NCI-H1436 (cell line): ENCODE measurements around the gene SLC9C2.
"Not testable (repeated sequence)": the region's sequence is repeated elsewhere in the genome, so short reads cannot be mapped to it uniquely, and the experiment has no call there.

Experiments used
- DNase-seq: peaks from one replicate; lab custom pipeline; 2025; lab: John Stamatoyannopoulos, UW

Gene SLC9C2

DNA sequence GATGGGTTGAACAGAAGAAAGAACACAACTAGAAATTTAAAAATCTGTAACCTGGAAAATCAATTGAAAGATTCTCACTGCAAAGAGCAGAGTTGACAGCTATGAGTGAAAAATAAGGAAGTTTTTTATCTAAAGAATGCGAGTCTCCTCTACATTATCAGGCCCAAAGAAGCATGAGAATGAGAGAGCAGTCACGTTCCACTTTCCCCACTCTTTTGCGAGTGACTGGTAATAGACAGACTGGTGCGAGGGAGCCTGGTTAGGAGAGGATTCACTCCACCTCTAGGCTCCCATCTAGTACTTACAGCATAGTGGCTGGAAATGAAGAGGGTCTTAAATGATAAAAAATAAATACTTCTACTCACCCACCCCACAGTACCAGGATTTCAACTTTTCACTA, 73.8 kb downstream of the SLC9C2 start:
- DNase-seq, result no peak

DNA sequence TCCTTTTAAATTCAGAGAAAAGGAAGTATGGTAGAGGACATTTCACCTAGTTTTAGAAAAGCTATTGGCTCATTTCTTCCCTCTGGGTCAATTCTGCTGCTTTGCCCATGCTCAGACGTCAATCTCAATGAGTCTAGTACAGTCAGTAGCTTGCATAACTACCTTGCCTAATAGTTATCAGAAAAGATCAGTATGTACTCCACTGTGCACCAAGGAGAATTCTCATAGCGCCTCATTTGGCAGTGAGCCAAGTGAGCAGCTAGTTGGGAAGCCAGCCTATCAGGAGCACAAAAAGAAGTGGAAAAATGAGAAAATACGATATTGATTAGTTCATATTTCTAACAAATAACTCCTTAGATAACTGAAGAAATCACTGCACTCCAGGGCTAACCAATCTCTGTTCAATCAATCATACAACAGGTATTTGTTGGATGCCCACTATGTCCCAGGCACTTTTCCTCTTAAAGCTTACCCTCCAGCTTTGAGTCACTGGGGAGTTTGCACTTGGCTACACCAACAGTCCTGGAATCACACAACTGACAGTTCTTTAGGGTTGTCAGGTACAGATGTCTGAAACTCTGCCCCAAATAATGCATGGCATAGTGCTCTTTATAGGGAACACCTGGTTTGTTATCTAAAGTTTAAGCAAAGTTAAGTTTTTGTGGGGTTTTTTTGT, 75.6 kb downstream of the SLC9C2 start:
- no peak for DNase-seq

DNA sequence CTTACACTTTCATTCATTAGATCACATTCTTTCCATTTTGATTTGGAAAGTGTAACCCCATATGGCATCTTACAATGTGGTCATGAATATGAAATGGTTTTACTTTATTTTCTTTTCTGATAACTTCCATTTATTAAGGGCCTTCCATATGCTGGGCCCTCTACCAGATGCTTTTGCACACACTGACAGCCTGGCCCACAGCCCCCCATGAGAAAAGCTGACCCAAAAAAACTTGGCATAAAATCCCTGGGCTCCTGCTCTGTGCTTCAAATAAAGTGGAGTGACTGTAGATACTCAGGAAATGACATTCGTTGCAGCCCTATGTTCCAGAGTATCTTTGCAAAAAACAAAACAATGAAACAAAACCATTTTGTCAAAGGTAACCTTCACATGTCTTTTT, 76.9 kb downstream of the SLC9C2 start:
- DNase-seq, result no peak

DNA sequence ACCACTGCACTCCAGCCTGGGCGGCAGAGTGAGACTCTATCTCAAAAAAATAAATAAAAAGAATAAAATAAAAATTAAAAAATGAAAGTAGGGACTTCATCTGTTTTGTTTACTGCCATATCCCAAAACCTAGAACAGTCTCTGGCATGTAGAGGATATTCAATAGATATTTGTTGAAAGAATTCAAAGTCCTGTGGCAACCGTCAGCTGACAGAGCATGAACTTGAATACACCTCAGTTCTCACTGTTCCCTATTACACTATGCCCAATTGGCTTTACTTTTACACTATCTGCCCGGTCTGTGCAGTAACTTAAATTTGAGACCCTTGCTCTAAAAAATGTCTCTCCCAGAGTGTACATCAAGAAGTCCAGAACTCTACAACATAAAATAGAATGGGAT, 79.5 kb downstream of the SLC9C2 start:
- DNase-seq, result no peak

DNA sequence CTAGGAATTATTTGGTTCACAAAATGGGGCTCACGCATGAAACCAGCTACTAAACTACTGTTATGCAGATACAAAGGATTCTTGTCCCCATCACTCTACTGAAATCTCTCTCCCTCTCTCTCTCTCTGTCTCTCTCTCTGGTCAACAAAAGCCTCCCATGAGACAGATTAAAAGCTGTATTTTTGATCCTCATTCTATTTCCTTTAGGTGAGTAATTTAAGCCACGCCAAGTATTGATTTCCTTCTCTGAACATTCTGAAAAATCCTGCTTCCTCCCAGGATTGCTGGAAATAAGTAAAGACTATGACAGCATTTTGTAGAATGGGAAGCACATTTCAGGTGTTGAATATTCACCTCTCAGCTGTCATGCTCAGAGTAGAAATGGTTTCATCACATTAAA, 82.1 kb downstream of the SLC9C2 start:
- no peak for DNase-seq

DNA sequence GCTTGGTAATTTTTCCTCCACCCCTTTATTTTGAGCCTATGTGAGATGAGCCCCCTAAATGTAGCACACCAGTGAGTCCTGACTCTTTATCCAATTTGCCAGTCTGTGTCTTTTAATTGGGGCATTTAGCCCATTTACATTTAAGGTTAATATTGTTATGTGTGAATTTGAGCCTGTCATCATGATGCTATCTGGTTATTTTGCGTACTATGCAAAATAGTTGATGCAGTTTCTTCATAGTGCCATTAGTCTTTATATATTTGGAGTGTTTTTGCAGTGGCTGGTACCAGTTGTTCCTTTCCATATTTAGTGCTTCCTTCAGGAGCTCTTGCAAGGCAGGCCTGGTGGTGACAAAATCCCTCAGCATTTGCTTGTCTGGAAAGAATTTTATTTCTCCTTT, 88.4 kb downstream of the SLC9C2 start:
- not testable (repeated sequence) for DNase-seq

DNA sequence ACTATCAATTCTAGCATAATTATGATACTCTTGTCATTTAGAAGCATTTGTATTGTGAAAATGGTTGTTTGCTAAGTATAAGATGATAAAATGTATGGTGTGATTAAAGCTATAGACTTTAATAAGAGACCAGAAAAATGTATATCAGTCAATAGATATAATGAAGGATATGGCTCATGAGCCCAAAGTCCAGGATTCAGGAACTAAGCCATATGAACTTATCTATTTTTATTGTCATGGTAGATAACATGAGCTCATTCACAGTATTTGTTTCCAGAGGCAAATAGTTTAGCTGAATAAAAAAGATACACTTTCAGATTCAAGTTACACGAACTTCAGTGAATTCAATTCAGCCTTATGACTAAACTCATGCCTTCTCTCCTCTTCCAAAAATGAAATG, 93.1 kb downstream of the SLC9C2 start:
- no peak for DNase-seq

DNA sequence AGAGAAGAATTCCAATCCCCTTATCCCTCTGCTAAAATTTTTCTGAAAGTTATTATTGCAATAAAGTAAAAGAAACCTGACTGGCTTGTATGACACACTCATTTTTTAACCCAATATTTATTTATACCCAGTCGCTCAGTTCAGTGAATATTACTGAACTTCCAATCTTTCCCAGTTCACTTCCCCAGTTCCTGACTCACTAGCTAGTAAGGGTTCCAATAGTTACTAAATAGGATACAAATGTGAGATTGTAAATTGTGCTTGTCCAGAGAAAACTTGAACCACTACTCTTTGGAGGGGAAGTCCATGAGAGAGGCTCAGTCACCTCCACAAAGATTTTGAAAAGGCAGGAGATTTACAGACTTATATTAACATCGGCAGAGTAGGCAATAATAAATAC, 94.3 kb downstream of the SLC9C2 start:
- DNase-seq, result no peak

DNA sequence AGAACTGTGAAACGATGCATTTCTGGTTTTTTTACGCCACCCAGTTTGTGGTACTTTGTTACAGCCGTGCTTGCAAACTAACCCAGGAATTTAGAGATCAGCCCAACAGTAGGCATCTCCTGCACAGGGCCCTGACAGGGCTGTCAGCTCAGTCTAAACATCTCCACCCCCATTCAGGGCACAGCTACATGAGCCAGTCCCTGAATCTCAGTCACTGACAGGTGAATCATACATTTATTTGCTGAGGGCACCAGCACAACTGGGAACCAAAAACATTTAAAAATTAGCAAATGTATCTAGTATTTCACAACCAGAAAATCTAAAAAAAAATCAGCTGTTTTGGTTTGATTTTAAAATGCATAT, 95.0 kb downstream of the SLC9C2 start:
- no peak for DNase-seq

DNA sequence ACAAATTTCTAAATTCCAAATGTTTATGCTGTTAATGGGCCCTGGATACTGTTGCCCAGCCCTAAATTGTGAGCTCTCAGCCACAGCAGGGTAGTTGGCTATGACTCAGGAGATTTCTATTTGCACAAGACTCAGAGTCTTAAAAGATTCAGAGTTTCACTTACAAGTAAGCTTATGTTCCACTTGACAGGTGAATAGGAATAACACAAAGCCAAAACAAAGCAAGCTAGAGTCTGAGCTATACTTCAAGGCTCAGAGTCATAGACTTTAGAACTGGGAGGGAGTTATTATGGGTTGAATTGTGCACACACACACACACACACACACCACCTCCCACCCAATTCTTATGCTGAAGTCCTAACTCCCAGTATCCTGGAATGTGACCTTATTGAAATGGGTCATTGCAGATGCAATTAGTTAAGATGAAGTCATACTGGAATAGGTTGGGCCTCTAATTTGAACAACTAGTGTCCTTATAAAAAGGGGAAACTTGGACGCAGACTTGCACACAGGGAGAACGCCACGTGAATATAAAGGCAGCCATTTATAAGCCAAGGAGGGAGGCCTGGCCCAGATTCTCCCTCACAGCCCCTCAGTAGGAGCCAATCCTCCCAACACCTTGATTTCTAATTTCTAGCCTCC, 95.5 kb downstream of the SLC9C2 start:
- DNase-seq, result no peak

DNA sequence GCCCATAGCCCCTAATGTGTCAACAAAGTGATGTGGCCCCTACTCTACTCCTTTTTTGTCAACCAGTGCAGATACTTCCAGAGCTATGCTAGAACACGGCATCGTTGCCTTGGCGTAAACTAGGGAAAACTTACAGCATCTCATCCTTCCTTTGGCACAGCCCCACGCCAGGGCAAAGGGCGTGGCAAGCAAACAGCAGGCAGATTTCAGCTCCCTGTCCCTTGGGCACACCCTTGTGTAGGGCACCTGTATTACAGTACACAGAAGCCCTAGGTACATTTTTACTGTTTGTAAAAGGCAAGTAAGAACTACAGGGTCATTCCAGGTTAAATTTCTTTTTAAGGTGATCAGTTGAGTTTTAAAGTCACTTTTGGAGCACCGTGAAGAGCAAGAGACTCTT, 96.4 kb downstream of the SLC9C2 start:
- no peak for DNase-seq

DNA sequence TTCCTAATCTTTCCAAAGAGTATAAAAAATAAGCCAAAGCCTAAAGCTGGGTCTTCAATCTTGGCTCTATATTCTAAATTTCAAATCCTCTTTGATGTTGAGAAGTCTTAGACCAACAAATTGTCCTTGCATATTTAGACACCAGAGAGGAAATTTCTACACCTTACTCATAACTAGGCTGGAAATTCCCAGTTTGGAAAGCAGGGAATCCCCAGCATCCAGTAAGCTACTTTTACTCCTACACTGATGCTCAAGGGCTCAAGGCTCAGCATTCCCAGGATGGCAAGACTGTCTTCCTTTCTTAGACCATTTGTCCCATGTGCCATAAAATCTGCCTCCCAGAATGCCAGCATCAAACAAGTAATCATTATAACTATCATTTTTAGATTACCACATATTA, 97.5 kb downstream of the SLC9C2 start:
- no peak for DNase-seq

DNA sequence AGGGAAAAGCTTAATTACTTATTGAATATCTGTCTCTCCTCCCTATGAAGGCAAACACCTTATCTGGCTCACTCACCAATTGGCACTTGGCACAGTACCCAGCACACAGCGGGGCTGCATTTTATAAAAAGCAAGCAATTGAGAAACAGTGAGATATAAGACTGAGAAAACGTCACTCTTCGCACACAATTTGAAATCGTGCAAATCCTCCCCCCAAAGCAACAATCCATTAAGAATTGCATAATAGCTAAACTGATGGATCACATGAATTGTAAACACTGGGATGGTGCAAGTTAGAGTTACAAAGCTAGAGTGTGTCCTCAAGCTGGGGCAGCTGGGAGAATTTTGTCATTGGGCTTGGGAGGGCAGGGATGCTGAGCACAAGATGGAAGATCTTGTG, 98.6 kb downstream of the SLC9C2 start:
- no peak for DNase-seq

DNA sequence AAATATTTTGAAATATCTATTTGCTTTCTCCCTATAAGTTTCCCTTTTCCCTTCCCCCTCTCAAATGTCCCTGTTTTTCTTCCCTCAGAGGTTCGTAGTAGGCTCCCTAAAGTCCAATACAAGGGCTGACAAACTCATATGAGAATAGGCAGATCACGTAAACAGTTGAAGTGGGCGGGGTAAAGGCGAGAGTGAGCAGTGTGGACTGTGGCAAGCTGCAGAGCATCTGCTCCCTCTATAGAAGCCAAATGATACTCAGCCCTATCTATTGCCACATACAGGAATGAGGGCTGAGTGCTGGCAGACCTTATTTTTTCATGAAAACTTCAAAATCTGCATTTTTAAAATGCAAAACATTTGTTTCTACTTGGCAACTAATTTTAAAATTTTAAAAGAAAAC, 99.5 kb downstream of the SLC9C2 start:
- no peak for DNase-seq

DNA sequence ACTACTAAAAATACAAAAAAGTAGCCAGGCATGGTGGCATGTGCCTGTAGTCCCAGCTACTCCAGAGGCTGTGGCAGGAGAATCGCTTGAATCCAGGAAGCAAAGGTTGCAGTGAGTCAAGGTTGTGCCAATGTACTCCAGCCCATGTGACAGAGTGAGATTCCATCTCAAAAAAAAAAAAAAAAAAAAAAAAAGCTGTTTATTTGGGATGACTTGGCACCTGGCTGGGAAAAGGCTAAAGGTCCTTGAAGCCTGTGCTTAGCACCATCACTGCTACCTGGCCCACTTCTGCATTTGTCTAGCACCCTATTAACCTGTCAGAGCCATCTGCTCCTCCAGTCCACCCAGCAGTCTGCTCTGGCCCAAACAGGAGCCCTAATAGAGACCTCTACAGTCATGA, 100.8 kb downstream of the SLC9C2 start:
- DNase-seq, result no peak

DNA sequence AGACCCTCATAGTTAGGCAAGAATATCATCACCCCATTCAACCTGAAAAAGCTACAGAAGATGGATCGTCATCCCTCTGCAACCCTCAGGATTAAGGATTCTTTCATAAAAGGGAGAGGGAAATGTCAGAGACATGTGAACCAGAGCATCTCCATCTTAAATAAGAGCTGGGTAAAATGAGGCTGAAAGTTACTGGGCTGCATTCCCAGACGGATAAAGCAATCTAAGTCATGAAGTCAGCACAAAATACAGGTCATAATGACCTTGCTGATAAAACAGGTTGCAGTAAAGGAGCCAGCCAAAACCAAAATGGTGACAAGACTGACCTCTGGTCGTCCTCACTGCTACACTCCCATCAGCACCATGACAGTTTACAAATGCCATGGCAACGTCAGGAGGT, 103.1 kb downstream of the SLC9C2 start:
- no peak for DNase-seq

DNA sequence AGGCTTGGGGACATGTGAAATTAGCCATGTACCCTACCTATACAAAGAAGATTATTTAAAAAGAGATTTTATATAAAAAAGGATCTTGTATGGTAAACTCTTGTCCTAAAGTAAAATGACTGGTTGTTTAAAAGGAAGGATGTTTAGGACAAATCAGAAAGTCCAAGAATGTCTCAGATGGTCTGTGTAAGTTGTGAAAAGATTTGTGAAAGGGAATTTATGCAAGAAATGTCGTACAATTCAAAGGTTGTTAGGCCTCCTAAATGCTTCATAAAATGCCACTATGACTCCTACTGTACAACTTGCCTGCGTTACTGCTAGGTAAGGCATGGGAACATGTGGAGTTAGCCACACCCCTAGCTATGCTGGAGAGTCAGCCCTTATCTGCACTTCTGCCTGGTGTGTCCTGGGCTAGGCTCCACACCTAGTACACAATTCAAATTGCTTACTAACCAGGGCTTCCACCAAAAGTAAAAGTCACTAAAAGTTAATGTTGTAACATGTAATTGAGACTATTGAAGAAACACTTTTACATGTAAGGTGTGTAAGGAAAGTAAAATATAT, 106.0 kb downstream of the SLC9C2 start:
- DNase-seq, result no peak

DNA sequence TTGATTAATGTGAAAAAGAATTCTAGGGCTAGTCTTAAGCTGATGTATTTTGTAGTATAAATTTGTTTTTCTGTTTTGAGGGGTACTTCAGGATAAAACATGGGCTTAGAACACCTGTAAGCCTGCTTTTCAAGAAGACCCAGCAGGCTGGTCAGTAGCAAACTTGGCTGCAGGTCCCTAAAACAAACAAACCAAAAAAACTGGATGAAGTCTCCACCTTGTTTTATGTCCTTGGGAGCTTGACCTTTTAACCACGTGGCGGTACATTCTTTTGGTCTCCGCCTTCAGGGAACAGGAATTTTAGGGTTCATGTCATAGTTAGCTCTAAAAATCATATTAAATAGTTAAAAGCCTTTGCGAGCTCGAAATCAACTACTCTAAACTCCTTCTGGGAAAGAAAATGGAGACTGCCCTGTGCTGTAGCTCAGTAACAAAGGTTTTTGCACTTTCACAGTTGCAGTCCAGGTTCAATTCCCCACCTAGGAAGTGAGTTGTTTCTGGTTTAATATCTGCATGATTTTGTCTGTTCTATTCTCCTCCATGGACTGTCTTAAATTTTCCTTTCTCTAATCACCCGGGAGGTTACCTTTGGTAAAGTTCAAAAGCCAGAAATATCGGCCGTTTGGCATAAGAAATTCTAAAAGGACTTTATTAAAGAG, 107.1 kb downstream of the SLC9C2 start:
- DNase-seq, result no peak

DNA sequence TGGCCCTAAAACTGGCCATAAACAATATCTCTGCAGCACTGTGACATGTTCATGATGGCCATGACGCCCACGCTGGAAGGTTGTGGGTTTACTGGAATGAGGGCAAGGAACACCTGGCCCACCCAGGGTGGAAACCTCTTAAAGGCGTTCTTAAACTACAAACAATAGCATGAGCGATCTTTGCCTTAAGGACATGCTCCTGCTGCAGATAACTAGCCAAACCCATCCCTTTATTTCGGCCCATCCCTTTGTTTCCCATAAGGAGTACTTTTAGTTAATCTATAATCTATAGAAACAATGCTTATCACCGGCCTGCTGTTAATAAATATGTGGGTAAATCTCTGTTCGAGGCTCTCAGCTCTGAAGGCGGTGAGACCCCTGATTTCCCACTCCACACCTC, 109.7 kb downstream of the SLC9C2 start:
- DNase-seq, result not testable (repeated sequence)

DNA sequence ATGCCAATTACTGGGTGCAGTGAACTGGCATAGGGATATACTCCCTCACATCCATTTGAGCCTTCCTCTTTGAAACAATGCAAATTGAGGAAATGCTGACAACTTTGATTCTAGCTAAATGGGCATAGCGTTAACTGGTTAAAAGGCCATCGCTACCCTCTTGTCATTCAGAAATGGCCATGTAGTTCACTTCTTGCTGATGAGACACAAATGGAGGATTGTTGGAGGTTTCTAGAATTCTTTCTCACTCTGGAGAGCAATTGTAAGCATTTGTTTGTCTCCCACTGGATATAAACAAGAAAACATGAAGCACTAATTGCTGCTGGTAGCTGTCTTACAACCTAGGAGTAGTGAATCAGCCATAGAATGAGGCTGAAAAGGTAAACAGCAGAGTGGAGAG, 111.4 kb downstream of the SLC9C2 start:
- no peak for DNase-seq

DNA sequence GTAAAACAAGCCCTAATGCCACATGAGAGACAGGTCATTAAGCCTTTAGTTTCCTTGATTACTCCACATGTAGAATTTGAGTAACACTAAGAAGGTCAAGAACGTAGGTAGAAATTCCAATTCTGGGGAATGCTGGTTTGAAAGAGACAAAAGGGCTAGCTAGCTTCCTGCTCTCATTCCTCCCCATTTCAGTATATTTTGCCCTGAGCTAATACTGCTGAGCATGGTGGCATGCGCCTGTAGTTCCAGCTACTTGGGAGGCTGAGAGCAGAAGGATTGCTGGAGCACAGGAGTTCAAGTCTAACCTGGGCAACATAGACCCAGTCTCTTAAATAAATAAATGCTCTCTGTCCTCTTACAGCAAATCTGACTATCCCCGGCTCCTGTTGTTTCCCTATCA, 112.9 kb downstream of the SLC9C2 start:
- DNase-seq, result no peak

DNA sequence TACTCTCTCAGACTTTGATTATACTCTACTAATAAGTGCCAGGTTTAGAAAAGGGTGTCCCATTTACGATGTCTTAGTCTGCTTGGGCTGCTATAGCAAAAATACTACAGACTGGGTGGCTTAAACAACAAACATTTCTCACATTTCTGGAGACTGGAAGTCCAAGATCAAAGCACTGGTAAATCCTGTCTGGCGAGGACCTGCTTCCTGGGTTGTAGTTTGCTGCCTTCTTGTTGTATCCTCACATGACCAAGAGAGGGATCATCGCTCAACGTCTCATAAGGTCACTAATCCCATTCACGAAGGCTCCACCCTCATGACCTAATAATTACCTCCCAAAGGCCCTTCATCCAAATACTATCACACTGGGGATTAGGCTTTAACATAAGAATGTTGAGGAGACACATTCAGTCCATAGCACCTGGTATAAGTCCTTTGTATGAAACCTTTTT, 113.7 kb downstream of the SLC9C2 start:
- DNase-seq, result no peak

DNA sequence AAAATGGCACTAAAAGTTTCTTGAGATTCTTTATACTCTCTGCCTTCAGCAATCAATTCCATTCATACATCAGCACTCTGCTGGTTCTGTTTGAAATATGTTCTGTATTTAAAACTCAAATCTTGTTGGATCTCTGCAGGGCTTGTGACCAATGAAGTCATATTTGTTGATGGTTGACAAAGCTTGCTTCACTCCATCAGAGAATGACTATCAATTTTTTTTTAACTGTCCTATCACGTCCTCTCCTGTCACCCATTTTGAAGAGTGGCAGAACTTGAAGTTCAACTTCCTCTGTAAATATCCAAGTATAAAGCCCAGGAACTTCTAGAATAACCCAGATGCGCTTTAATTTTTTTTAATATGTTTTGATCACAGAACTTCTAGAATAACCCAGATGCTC, 114.9 kb downstream of the SLC9C2 start:
- DNase-seq, result no peak
